ENCODE results near the gene KRTAP10-1. TPM values are rescaled to one million over a fixed set of nuclear protein-coding genes. Genes with fewer than 3 reads are reported as not detected.

The KRTAP10-1 gene
- total RNA-seq, 1 experiment from 2014 or later = not detected

- no peak overlapping the region for H2AK5ac ChIP-seq (ENCODE audit: insufficient read length, low read length)
- no peak overlapping the region for H4K91ac ChIP-seq (ENCODE audit: insufficient read length, low read depth, low read length)
- H2BK120ac ChIP-seq (ENCODE audit: low read depth, low read length, poor library complexity, severe bottlenecking) = no peak overlapping the region
- Mint-ChIP-seq H3K9me3 (no peaks in the 10 kb centered on the region), H3K4me1 (peaks cover 0 to 5% of the 10 kb centered on the region in 2 experiments; a peak in 3 of 4 replicates), H3K27ac (0 out of 7 replicates have a peak overlapping the region, but pooled peaks of 1 of the 3 experiments have one; percentile 35), H3K4me3 (no peak overlapping the region), H3K27me3 (ENCODE audit: low read depth) (no peaks in the 10 kb centered on the region), H3K36me3 (ENCODE audit: insufficient read depth in 1 of 3, low read depth in 3 of 3) (peaks cover 0 to 6% (median 3%) of the 10 kb centered on the region in 3 experiments; a peak in 4 of 7 replicates)
- no CpG with 5 or more reads among the region's 44 CpGs for WGBS (ENCODE audit: extremely low coverage, insufficient read length, low lambda C conversion rate)
- TF ChIP-seq CTCF (conservative IDR thresholded peaks at IDR 0.05) = no peak
- H3K27me3 ChIP-seq (ENCODE audit: insufficient read depth, low read length) = no peaks in the 10 kb centered on the region
- DNase-seq = no peak
- peaks cover 5% of the 10 kb centered on the region for H4K20me1 ChIP-seq (ENCODE audit: control insufficient read depth, insufficient read depth, insufficient read length)
- H3K79me1 ChIP-seq (ENCODE audit: insufficient read depth, low read depth, low read length, poor library complexity, severe bottlenecking) = no peaks in the 10 kb centered on the region
- no peak overlapping the region for H3K18ac ChIP-seq (ENCODE audit: insufficient read length, low read depth, low read length)
- no peak overlapping the region for H3K56ac ChIP-seq (ENCODE audit: insufficient read length, low read depth, low read length)
- no peak overlapping the region for H3K9ac ChIP-seq (ENCODE audit: extremely low read depth, insufficient read length, low read length)
- H3K23me2 ChIP-seq (ENCODE audit: insufficient read length, low read depth, low read length, poor library complexity, severe bottlenecking) = no peaks in the 10 kb centered on the region
- H3K79me2 ChIP-seq (ENCODE audit: insufficient read depth, low read length) = no peaks in the 10 kb centered on the region
- no peak overlapping the region for H4K5ac ChIP-seq (ENCODE audit: insufficient read length, low read depth, low read length)
- H3K27ac ChIP-seq (ENCODE audit: insufficient read length, low read depth, low read length) = no peak overlapping the region
- H2BK20ac ChIP-seq (ENCODE audit: low read depth, low read length, poor library complexity, severe bottlenecking) = no peak overlapping the region
- no peak overlapping the region for H3K4ac ChIP-seq (ENCODE audit: low read depth, low read length)
- no peak overlapping the region for H3K4me2 ChIP-seq (ENCODE audit: insufficient read depth, insufficient read length, low read length)
- no peak overlapping the region for H4K8ac ChIP-seq (replicated peaks; ENCODE audit: insufficient read length, low read depth, low read length)
- no peak overlapping the region for H2BK15ac ChIP-seq (ENCODE audit: low read depth, low read length)
- no peak overlapping the region for H3K23ac ChIP-seq (ENCODE audit: insufficient read length, low read depth, low read length)
- no peak overlapping the region for H3T11ph ChIP-seq (ENCODE audit: low read length)
- H3K4me1 ChIP-seq (ENCODE audit: insufficient read depth, low read length) = no peaks in the 10 kb centered on the region
- H3K9me3 ChIP-seq (ENCODE audit: control insufficient read depth, low read depth, low read length) = no peaks in the 10 kb centered on the region
- H2BK5ac ChIP-seq (ENCODE audit: insufficient read length, low read length) = no peak overlapping the region
- no peak overlapping the region; the same call in 1 of the 2 replicates for H3K14ac ChIP-seq (ENCODE audit: insufficient read depth, low read length)
- H2BK12ac ChIP-seq (ENCODE audit: insufficient read length, low read depth, low read length) = no peak overlapping the region
- no peak overlapping the region for H2AFZ ChIP-seq (ENCODE audit: low read length)
These were observed 33.4 kb downstream of the KRTAP10-1 start for GRCh38 chr21:44506279-44507255.
